NT2/D1 (cell line): ENCODE data around the gene CEP85.

ENCODE experiments used
- DNase-seq: peaks from one replicate; pipeline ENCODE4 v3.0.0-alpha.2; 2011; ENCODE audit warnings: low read depth, low spot score
- H3K27me3 ChIP-seq: 2 replicates; pipeline ENCODE4 v1.6.0; 2011; ENCODE audit warnings: mild to moderate bottlenecking; ENCODE audit not compliant: insufficient read length, insufficient read depth
- H3K36me3 ChIP-seq: 2 replicates; pipeline ENCODE4 v1.6.1; 2011; ENCODE audit warnings: mild to moderate bottlenecking, low read length, mixed read lengths; ENCODE audit not compliant: insufficient read depth, insufficient read length
- H3K4me1 ChIP-seq: 2 replicates; pipeline ENCODE4 v1.5.1; 2011; ENCODE audit not compliant: insufficient read depth, insufficient read length
- H3K4me3 ChIP-seq: 2 replicates; pipeline ENCODE4 v1.5.1; 2011; ENCODE audit warnings: low read depth; ENCODE audit not compliant: insufficient read length
- H3K9ac ChIP-seq: 2 replicates; pipeline ENCODE4 v1.6.0; 2011; ENCODE audit warnings: low read depth; ENCODE audit not compliant: insufficient read length
- H3K9me3 ChIP-seq: 2 replicates; pipeline ENCODE4 v1.5.1; 2011; ENCODE audit warnings: mild to moderate bottlenecking, low read length; ENCODE audit not compliant: insufficient read depth
- SUZ12 ChIP-seq: IDR thresholded peaks from 2 replicates; pipeline ENCODE4 v1.6.1; 2011; ENCODE audit not compliant: insufficient read length, insufficient read depth; ENCODE audit errors: extremely low read depth
- YY1 ChIP-seq: IDR thresholded peaks from 2 replicates; pipeline ENCODE4 v1.6.1; 2011; ENCODE audit not compliant: insufficient read length, insufficient read depth
- ZNF274 ChIP-seq: IDR thresholded peaks from 2 replicates; pipeline ENCODE4 v1.6.1; 2011; ENCODE audit warnings: mild to moderate bottlenecking, low read depth, low read length

The CEP85 gene

DNA sequence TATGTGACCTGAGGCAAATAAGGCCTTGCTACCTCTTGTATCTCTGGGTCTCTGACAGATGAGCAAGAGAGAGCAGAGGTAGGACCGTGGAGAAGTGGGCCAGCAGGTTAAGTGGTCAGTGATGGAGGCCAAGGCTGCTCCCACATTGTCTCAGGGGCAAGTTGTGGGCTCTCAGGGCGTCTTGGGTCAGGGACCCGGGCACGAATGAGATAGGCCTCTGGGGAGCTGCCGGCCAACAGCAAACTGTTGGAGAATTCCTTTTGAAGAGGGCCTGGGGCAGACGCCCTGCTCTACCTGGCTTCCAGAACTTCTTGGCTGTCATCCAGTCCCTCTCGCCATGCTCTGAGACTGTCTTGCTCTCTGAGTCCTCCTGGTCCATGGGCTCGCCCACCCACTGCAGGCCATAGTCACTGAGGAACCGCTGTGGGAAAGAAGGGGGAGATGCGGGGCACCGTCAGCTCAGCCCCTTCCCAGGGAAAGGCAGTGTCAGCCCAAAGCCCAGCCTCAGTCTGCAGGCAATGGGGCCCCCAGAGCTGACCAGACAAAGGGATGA lies 60.0 kb downstream of the CEP85 start:
- H3K4me3 ChIP-seq = no peak overlapping the region
- H3K27me3 ChIP-seq = no peaks in the 10 kb centered on the region
- DNase-seq = no peak
- TF ChIP-seq ZNF274 = no peak
- TF ChIP-seq SUZ12 = no peak
- no peak for TF ChIP-seq YY1
- peaks cover 21% of the 10 kb centered on the region for H3K4me1 ChIP-seq
- H3K9ac ChIP-seq = no peak overlapping the region
- peaks cover 48% of the 10 kb centered on the region for H3K36me3 ChIP-seq
- H3K9me3 ChIP-seq = no peaks in the 10 kb centered on the region

DNA sequence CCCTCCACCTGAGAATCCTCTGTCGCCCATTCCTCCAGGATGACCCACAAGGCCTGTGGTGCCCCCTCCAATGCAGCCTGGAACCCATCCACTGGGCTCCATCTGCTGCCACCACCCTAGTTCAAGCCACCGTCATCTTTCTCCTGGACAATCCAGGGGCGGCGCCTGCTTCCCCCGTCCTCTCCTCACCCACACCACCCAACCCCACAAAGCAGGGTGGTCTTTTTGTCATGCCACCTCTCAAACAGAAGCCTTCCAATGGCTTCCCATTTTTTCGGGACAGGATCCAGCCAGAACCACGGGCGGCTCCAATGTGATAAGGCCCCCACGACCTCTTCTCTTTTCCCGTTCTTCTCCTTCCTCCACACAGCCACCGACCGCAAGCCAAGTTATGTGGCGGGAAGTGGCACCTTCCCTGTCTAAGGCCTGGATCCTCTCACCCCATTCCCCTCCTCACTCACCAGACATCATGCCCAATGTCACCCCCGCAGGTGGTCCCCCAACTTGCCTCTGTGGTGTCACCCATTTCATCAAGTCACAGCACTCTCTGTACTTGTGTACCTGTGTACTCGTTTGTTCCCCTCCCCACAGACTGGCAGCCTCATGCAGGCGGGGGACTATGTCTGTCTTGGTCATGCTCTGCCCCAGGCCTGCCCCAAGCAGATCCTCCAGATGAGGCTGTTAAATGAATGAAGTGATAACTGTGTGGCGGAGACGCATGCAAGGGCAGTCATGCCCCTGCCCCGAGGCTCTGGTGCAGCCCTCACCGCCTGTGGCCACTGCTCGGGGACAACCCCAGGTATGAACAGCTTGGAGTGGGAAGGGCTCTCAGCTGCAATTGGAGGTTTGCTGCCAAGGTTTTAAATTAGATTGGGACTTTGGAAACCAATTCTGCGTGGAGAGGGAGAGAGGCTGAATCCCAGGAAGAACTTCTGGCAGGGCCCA lies 61.5 kb downstream of the CEP85 start:
- Histone ChIP-seq H3K9me3 (no peaks in the 10 kb centered on the region), H3K4me1 (peaks cover 9% of the 10 kb centered on the region), H3K4me3 (no peak overlapping the region), H3K9ac (no peak overlapping the region), H3K36me3 (peaks cover 43% of the 10 kb centered on the region), H3K27me3 (no peaks in the 10 kb centered on the region)
- TF ChIP-seq SUZ12 = no peak
- no peak for TF ChIP-seq YY1
- no peak for TF ChIP-seq ZNF274
- DNase-seq = no peak

DNA sequence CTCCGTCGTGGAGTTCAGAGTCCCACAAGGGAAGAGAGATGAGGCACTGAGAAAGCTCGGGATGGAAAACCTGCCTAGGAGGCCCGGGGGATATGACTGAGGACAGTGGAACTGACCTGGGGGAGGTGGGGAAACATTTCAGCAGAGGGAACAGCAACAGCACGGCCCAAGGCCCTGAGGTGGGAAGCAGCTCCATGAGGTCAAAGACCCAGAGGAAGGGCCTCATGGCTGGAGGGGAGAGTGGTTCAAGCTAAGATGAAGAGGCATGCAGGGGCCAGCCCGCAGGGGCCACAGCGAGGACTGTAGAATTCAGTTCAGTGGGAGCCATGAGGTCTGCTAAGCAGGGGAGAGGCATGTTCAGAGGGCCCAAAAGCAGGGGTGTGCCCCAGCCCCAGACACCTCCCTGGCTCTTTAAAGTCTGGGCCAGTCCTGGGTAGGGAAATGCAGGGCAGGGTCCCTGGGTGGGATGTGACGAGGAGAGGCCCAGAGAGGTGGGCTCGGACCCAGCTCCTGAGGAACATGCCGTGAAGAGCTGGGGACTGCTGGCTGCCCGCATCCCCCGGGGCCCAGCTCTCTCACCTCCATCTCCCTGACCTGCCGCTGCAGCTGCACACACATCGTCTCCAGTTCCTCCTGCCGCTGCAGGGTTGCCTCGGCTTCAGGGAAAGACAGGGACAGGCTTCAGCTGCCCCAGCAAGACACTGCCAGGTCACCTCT lies 62.5 kb downstream of the CEP85 start:
- Histone ChIP-seq H3K36me3 (peaks cover 51% of the 10 kb centered on the region), H3K9me3 (no peaks in the 10 kb centered on the region)
- TF ChIP-seq SUZ12 = no peak
- no peak for TF ChIP-seq YY1
- TF ChIP-seq ZNF274 = no peak

DNA sequence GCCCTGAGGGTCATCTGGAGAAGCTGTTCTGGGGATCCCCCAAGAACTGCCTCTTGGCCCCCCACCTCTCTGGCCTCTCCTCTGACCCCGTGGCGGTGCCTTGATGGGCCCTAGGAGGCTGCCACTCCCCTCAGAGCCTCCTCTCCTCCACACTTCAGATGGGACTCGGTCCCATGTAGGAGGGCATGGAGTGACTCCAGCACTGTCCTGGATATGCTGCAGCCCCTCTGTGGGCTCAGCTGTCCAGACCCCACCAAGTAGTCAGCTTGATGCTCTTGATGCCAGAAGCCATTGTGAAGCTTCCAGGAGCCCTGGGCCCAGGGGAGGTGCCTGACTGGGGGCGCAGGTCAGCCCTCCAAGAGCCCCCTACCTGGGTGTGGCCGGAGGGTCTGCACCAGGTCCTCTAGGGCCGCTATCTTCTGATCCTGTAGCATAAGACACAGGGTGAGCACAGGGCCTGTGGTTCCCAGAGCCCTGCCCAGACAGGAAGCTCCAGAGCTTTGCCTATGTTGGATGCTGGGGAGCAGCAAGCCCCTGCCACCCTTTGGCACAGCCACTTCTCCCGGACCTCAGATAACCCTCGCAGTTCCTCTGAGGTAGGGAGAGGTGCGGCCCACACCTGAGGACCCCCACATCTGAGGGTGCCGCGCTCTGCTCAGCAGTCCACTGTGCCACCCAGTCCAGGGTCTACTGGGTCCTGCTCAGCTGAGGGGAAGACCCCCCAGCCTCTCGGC lies 63.2 kb downstream of the CEP85 start:
- Histone ChIP-seq H3K36me3 (peaks cover 48% of the 10 kb centered on the region), H3K27me3 (no peaks in the 10 kb centered on the region), H3K9ac (no peak overlapping the region), H3K4me3 (no peak overlapping the region), H3K4me1 (no peaks in the 10 kb centered on the region), H3K9me3 (no peaks in the 10 kb centered on the region)
- DNase-seq = no peak
- no peak for TF ChIP-seq ZNF274
- no peak for TF ChIP-seq SUZ12
- no peak for TF ChIP-seq YY1

More for the DNA sequence above, 62.5 kb downstream of the CEP85 start:
- H3K9ac ChIP-seq = no peak overlapping the region
- DNase-seq = no peak
- peaks cover 2% of the 10 kb centered on the region for H3K4me1 ChIP-seq
- no peaks in the 10 kb centered on the region for H3K27me3 ChIP-seq
- H3K4me3 ChIP-seq = no peak overlapping the region

DNA sequence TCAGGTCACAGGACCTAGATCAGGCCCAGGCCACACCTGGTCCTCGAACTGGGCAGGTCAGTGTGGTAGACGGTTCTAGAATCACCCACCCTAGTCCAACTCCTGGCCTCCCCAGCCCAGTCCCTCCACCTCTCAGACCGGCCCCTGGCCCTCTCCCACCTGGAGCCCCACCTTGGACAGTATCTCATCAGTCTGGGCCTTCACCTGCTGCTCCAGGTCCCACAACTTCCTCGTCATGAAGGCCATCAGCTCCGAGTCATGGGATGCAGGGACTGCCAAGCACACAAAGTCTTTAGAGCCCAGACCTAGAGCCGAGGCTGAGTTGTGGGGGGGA lies 63.8 kb downstream of the CEP85 start:
- Histone ChIP-seq H3K36me3 (peaks cover 47% of the 10 kb centered on the region), H3K4me3 (no peak overlapping the region), H3K4me1 (no peaks in the 10 kb centered on the region), H3K27me3 (no peaks in the 10 kb centered on the region), H3K9ac (no peak overlapping the region), H3K9me3 (no peaks in the 10 kb centered on the region)
- no peak for DNase-seq
- TF ChIP-seq SUZ12 (no peak), ZNF274 (no peak)

DNA sequence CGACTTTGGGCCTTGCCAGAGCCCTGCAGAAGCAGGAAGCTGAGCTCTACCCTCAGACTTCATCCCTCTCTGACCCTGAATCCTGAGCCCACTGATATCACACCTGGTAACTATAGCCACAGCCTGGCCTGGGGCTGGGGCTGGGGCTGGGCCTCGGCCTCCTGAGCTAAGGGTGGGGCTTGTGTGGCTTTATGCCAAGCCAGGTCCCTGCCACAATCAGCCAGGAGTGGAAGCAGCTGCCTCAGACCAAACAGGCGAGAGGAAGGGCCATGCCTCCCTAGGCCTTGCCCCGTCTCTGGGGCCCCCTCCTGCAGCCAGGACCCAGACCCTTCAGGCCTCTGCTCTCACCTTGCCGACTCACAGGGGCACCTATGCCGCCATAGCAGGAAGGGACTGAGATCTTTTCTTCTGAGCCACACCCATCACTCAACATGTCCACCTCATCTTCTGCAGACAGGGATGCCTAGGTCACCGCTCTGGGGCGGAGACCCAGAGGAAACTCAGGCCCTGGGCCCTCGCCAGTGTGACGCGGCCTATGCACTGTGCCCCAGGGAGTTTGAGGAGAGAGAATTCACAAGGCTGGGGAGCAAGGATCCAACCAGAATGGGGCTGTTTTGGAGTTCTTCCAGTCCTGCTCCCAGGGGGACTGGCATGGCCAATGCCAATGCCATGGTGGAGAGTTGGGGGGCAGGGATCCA lies 66.7 kb downstream of the CEP85 start:
- H3K36me3 ChIP-seq = peaks cover 35% of the 10 kb centered on the region
- H3K27me3 ChIP-seq = no peaks in the 10 kb centered on the region
- no peaks in the 10 kb centered on the region for H3K9me3 ChIP-seq
- no peak for TF ChIP-seq SUZ12
- DNase-seq = no peak
- H3K9ac ChIP-seq = no peak overlapping the region
- H3K4me1 ChIP-seq = no peaks in the 10 kb centered on the region
- H3K4me3 ChIP-seq = no peak overlapping the region
